Fibroblast of mammary gland (primary cell): ENCODE measurements around the gene C1orf56.

Source experiments
- DNase-seq: peaks from one replicate; pipeline ENCODE4 v3.0.0-alpha.2; 2010; ENCODE audit warnings: low read depth
- H3K4me3 ChIP-seq: 2 replicates; pipeline ENCODE4 v1.5.1; 2011; ENCODE audit warnings: low read depth, mild to moderate bottlenecking, low read length, moderate library complexity; ENCODE audit not compliant: control insufficient read depth
- TF ChIP-seq, protein P1 (sequence below): conservative IDR thresholded peaks from 2 replicates; pipeline ENCODE4 v1.5.1; 2011; ENCODE audit warnings: low read depth, low read length, inconsistent platforms; ENCODE audit not compliant: control insufficient read depth, insufficient read depth

The C1orf56 gene

DNA sequence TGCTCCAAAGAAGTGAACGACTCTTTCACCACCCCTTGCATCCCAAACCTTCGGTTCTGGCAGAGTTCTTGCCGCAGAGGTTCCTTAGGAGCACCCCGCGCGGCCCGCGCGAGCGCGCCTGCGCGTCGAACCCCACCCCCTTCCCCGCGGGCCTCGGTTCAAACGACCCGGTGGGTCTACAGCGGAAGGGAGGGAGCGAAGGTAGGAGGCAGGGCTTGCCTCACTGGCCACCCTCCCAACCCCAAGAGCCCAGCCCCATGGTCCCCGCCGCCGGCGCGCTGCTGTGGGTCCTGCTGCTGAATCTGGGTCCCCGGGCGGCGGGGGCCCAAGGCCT is at the start of gene C1orf56:
C1orf56 (plus strand) TSS at position 161 of the 334 bp plus-strand sequence; CDS start at position 258, 97 bp downstream.
- peak; percentile 52 for DNase-seq
- TF ChIP-seq, protein P1, sequence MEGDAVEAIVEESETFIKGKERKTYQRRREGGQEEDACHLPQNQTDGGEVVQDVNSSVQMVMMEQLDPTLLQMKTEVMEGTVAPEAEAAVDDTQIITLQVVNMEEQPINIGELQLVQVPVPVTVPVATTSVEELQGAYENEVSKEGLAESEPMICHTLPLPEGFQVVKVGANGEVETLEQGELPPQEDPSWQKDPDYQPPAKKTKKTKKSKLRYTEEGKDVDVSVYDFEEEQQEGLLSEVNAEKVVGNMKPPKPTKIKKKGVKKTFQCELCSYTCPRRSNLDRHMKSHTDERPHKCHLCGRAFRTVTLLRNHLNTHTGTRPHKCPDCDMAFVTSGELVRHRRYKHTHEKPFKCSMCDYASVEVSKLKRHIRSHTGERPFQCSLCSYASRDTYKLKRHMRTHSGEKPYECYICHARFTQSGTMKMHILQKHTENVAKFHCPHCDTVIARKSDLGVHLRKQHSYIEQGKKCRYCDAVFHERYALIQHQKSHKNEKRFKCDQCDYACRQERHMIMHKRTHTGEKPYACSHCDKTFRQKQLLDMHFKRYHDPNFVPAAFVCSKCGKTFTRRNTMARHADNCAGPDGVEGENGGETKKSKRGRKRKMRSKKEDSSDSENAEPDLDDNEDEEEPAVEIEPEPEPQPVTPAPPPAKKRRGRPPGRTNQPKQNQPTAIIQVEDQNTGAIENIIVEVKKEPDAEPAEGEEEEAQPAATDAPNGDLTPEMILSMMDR = no peak
- peak within 1 kb of the TSS; percentile 73 for H3K4me3 ChIP-seq

GRCh38 chr1:150997949-150998348 is 49.6 kb upstream of the C1orf56 start:
- TF ChIP-seq, protein P1 = no peak
- DNase-seq = no peak
- H3K4me3 ChIP-seq = no peak overlapping the region

GRCh38 chr1:150999051-150999674 is 48.4 kb upstream of the C1orf56 start:
- DNase-seq = peak; percentile 66
- TF ChIP-seq, protein P1 = no peak
- no peak overlapping the region for H3K4me3 ChIP-seq

GRCh38 chr1:150999926-151000325 is 47.6 kb upstream of the C1orf56 start:
- TF ChIP-seq, protein P1 = no peak
- H3K4me3 ChIP-seq = no peak overlapping the region
- DNase-seq = no peak

DNA sequence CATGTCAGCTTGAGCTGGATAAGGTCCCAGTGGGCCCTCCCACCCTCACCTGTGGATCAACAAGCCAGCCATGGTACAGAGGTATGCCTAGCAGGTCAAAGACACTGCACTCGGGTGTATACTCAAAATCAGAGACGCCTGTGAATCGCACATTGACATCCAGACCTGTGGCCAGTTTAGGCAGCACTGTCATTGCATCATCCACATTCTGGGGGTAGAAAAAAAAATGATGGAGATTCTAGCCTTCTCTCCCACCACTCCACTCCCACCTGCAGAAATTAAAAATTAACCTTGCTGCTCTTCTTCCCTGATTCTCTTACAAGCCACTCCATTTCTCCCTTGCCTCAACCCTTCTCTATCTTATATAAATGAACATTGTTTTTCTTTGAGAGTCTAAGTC is 47.1 kb upstream of the C1orf56 start:
- TF ChIP-seq, protein P1 = no peak
- DNase-seq = no peak
- no peak overlapping the region for H3K4me3 ChIP-seq

DNA sequence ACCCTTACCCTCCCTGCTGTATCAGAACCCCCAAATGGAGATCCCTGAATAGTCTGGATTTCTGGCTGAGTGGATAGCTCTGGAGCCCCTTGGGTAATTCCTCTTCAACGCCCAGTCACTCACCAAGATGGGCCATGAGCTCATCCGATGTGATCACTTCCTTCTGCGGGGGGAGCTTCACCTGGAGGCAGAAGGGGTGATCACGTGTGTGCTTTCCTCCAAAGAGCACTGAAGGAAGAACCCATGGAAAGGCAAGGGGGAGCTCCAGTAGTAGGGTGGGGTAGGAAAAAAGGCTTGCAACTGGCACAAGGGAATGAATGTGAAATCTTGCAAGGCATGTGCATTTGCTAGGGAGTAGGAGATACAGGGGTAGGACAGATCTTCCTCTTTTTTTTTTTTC is 45.9 kb upstream of the C1orf56 start:
- no peak overlapping the region for H3K4me3 ChIP-seq
- DNase-seq = no peak
- TF ChIP-seq, protein P1 = no peak

- H3K4me3 ChIP-seq = no peak overlapping the region
- DNase-seq = no peak
- TF ChIP-seq, protein P1 = no peak
These were observed 45.5 kb upstream of the C1orf56 start for GRCh38 chr1:151002051-151002450.
